AG09309 (cell line): Measurements from ENCODE around the gene ATXN2.

Experiments used
- DNase-seq: peaks from one replicate; pipeline ENCODE4 v3.0.0-alpha.2; 2010; ENCODE audit warnings: low read depth
- H3K4me3 ChIP-seq: 2 replicates; pipeline ENCODE4 v1.5.1; 2011; ENCODE audit warnings: mild to moderate bottlenecking, low read depth, low read length, moderate library complexity; ENCODE audit not compliant: control insufficient read depth
- TF ChIP-seq, protein P1 (sequence below): IDR thresholded peaks from 2 replicates; pipeline ENCODE4 v1.5.1; 2011; ENCODE audit warnings: mild to moderate bottlenecking, low read depth, low read length, inconsistent platforms; ENCODE audit not compliant: insufficient read depth, control insufficient read depth; ENCODE audit errors: missing control alignments

The ATXN2 gene

DNA sequence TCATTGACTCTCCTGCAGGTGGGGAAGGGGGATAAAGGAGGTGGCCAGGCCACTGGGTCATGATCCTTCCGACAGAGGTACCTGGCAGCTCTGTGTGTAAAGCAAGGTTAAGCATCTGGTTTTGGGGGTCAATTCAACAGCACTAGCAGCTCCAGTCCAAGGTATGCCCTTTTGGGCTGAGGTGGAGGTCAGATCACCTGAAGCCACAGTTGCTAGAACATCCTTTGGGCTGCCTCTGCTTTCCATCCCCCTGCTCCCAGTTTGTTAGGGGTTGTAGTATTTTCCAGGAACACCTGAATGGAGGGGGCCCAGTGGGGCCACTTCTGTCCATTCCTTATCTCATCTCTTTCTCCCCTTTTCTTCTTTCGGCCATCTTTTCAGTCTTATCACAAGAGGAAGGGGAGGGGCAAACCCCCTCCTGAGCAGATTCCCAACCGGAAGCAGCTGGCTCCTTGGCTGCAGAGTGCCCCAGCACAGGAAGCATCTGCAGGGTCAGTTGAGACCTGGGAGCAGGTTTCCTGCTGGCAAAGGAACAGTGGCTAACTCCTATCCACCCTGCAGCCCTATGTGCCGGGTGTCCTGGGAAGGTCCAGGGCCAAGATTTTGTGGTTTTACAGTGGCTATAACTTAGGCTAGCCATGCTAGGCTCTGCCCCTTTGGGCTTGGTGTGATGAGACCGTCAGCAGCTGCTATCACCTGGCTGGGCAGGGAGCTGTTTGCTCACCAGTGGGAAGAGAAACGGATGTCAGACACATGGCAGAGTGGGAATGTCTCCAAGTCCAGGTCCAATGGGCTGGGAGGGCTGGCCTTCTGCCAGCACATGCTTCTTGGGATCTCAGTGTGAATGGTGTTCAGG lies 153.2 kb downstream of the ATXN2 start:
- no peak overlapping the region for H3K4me3 ChIP-seq
- TF ChIP-seq, protein P1, sequence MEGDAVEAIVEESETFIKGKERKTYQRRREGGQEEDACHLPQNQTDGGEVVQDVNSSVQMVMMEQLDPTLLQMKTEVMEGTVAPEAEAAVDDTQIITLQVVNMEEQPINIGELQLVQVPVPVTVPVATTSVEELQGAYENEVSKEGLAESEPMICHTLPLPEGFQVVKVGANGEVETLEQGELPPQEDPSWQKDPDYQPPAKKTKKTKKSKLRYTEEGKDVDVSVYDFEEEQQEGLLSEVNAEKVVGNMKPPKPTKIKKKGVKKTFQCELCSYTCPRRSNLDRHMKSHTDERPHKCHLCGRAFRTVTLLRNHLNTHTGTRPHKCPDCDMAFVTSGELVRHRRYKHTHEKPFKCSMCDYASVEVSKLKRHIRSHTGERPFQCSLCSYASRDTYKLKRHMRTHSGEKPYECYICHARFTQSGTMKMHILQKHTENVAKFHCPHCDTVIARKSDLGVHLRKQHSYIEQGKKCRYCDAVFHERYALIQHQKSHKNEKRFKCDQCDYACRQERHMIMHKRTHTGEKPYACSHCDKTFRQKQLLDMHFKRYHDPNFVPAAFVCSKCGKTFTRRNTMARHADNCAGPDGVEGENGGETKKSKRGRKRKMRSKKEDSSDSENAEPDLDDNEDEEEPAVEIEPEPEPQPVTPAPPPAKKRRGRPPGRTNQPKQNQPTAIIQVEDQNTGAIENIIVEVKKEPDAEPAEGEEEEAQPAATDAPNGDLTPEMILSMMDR: no peak
- DNase-seq: no peak

DNA sequence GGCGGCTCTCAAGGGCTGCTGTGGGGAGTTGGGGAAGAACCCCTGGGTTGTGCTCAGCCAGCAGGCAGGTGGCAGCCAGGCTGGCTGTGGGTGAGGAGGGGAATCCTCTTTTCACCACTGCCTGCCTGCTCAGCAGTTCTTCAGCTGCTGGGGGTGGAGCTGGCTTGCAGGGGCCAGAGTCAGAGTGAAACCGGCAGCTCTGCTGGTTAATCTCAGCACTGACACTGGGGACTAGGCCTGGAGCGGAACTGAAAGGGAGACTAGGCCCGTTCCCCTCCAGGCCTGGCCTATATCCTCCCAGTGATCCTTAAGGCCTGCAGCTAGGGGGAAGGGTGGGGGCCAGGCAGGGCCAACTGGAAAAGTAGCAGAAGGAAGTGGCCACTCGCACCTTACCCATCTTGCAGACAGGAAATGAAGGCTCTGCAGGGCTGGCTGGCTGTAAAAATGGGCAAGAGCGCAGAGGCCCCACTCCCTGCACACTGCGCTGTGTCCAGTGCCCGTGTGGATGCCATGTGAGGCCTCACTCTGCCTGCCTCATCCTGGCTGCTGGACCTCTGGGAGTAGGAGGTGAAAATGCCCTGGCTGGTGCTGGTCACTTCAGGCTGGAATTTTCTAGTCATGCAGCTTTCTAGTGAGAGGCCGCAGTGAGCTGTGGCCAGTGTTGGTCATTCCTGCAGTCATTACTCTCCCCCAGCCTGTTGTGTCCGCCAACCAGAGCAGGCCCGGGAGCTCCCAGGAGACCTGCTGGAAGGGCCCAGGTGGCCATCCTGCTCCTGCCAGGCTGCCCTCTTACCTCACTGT lies 154.0 kb downstream of the ATXN2 start:
- no peak overlapping the region for H3K4me3 ChIP-seq
- TF ChIP-seq, protein P1: no peak
- no peak for DNase-seq

- no peak overlapping the region for H3K4me3 ChIP-seq
- TF ChIP-seq, protein P1: no peak
- DNase-seq: no peak
These were observed 154.7 kb downstream of the ATXN2 start for GRCh38 chr12:111444314-111444924.

- DNase-seq: no peak
- TF ChIP-seq, protein P1: no peak
- no peak overlapping the region for H3K4me3 ChIP-seq
These were observed 155.5 kb downstream of the ATXN2 start for GRCh38 chr12:111443586-111443985.

- TF ChIP-seq, protein P1: no peak
- DNase-seq: no peak
- H3K4me3 ChIP-seq: no peak overlapping the region
These were observed 156.0 kb downstream of the ATXN2 start for GRCh38 chr12:111443086-111443485.

DNA sequence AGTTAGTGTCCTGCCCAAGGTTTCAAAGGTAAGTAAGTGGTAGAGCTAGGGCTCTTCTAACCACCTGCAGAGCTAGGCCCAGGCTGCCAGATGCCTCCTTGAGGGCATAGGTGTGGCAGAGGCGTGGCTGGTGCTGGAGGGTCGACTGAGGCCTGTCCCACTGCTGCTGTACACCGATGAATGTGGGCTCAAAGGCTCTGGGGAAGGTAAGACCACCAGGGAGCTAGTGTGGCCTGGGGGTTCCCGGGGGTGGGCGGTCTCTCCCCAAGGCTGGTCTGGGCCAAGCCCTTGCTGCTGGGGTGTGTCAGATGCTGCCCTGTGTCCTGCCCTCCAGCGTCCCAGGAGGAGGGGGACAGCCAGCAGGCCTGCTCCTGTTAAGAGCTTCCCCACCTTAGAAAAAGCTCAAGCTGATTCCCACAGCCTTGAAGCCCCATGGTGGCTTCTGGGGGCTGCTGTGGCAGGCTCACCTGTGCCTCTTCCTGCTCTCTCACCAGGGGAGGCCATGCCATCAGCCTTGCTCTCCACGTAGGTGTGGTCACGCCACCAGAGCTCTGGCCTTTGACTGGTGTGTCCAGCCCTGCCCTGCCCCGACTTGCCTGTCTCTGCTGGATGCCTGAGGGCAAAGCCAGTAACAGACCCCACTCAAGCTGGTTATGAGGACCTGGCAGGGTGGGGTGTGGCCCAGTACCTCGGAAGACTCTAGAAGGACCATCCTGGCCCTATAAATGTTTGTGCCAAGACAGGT lies 156.6 kb downstream of the ATXN2 start:
- TF ChIP-seq, protein P1: no peak
- no peak overlapping the region for H3K4me3 ChIP-seq
- DNase-seq: no peak
